K562 (cell line): ENCODE measurements around the gene EFCC1. TPM values are rescaled to one million over a fixed set of nuclear protein-coding genes. Genes with fewer than 3 reads are reported as not detected.

Experiments
- ATAC-seq: fragments of 200-7000 bp; cut with Tn5 transposase; 3 replicates; pipeline ENCODE4 v1.9.1; 2020; ENCODE audit warnings: moderate library complexity
- BruUV-seq: library from RNA; stranded (reverse); fragments of 400-500 nt; replicated peaks from 2 replicates; lab custom pipeline; 2021; lab: Mats Ljungman, UMichigan
- CTCF ChIA-PET: fragments of 300-600 bp; formaldehyde crosslinking; extraction: SDS; loops from one replicate; lab custom pipeline; 2021; ENCODE audit warnings: low intra/inter-chr PET ratio; lab: Yijun Ruan, JAX
- POLR2A ChIA-PET: fragments of 300-600, 350-650 bp; sonication (Branson Sonifier 250); formaldehyde crosslinking; extraction: SDS; loops from one replicate; lab custom pipeline; 2021; ENCODE audit warnings: antibody characterized with exemption, inconsistent platforms; lab: Yijun Ruan, JAX
- DNase-seq, 4 experiments: peaks; one replicate each; pipeline versions ENCODE4 v3.0.0 to v3.0.0-alpha.2; 2011 to 2018; ENCODE audit warnings: low spot score in 3 of 4, mixed read lengths in 3 of 4; ENCODE audit errors: extremely low read depth in 1 of 4
- FAIRE-seq: peaks from 2 replicates; lab custom pipeline; 2011; peaks lifted over from hg19 to GRCh38; lab: Jason Lieb, UNC
- H2AFZ ChIP-seq: 2 replicates; pipeline ENCODE4 v1.6.0; 2011; ENCODE audit warnings: low read depth, low read length, control low read depth, inconsistent platforms
- H3K27ac ChIP-seq: fragments of 200-600 bp; 3 replicates; pipeline ENCODE4 v1.8.0; 2011; ENCODE audit warnings: low read depth, mild to moderate bottlenecking, control low read depth, inconsistent platforms, low read length, moderate library complexity, mixed read lengths; ENCODE audit errors: extremely low read depth
- H3K27me3 ChIP-seq, 2 experiments: fragments of 300-600 bp in 1 of 2; 2 replicates in 1 of 2; 3 replicates in 1 of 2; pipeline versions ENCODE4 v1.6.0 to v1.8.0; 2011; ENCODE audit warnings: inconsistent platforms in 2 of 2, low read length in 2 of 2, mild to moderate bottlenecking in 1 of 2, mixed read lengths in 1 of 2, moderate library complexity in 1 of 2; ENCODE audit not compliant: control insufficient read depth in 2 of 2, insufficient read depth in 2 of 2
- H3K36me3 ChIP-seq: fragments of 300-600 bp; 3 replicates; pipeline ENCODE4 v1.8.0; 2011; ENCODE audit warnings: mild to moderate bottlenecking, low read length, inconsistent platforms; ENCODE audit not compliant: control insufficient read depth, insufficient read depth
- H3K4me1 ChIP-seq, 2 experiments: fragments of 200-600 bp in 1 of 2; replicated peaks in 1 of 2; 2 replicates in 1 of 2; 3 replicates in 1 of 2; pipeline versions ENCODE4 v1.5.1 to v1.8.0; 2011; ENCODE audit warnings: inconsistent platforms in 2 of 2, low read length in 2 of 2, mild to moderate bottlenecking in 1 of 2, mixed read lengths in 1 of 2, moderate library complexity in 1 of 2; ENCODE audit not compliant: control insufficient read depth in 2 of 2, insufficient read depth in 2 of 2
- H3K4me2 ChIP-seq: 2 replicates; pipeline ENCODE4 v1.6.1; 2011; ENCODE audit warnings: low read length, control low read depth, inconsistent platforms, mixed read lengths; ENCODE audit not compliant: insufficient read depth
- H3K4me3 ChIP-seq: fragments of 200-600 bp; sonication (generic), shearing (Covaris generic); 2 replicates; pipeline ENCODE4 v1.5.1; 2016; ENCODE audit warnings: control low read depth, inconsistent platforms
- H3K79me2 ChIP-seq: fragments of 200-600 bp; 3 replicates; pipeline ENCODE4 v1.8.0; 2011; ENCODE audit warnings: low read length, inconsistent platforms; ENCODE audit not compliant: control insufficient read depth, insufficient read depth
- H3K9ac ChIP-seq, 2 experiments: 2 replicates each; pipeline versions ENCODE4 v1.6.0 to v1.6.1; 2011; ENCODE audit warnings: low read depth in 2 of 2, low read length in 2 of 2, control low read depth in 1 of 2, inconsistent platforms in 1 of 2, mild to moderate bottlenecking in 1 of 2, mixed read lengths in 1 of 2; ENCODE audit not compliant: insufficient read depth in 1 of 2
- H3K9me1 ChIP-seq: one replicate; pipeline ENCODE4 v1.6.0; 2011; ENCODE audit warnings: inconsistent platforms, mild to moderate bottlenecking, low read length, moderate library complexity; ENCODE audit not compliant: control insufficient read depth, insufficient read depth
- H3K9me3 ChIP-seq: replicated peaks from 2 replicates; pipeline ENCODE4 v1.5.1; 2011; ENCODE audit warnings: low read depth, low read length, inconsistent platforms; ENCODE audit not compliant: control insufficient read depth, insufficient read depth
- H4K20me1 ChIP-seq: replicated peaks from 2 replicates; pipeline ENCODE4 v1.6.1; 2011; ENCODE audit warnings: low read length, inconsistent platforms, mixed read lengths; ENCODE audit not compliant: control insufficient read depth, insufficient read depth
- ATF7 ChIP-seq: fragments of 450-650 bp; IDR thresholded peaks from 2 replicates; pipeline ENCODE4 v1.7.1; 2014; ENCODE audit warnings: mild to moderate bottlenecking, moderate library complexity
- CBFA2T3 ChIP-seq: fragments of 450-650 bp; IDR thresholded peaks from 2 replicates; pipeline ENCODE4 v1.6.1; 2017
- CHD1 ChIP-seq: fragments of 200-600 bp; sonication (generic); IDR thresholded peaks from one replicate; pipeline ENCODE4 v1.6.1; 2012; ENCODE audit warnings: mild to moderate bottlenecking, moderate library complexity, low read length, inconsistent platforms
- DEAF1 ChIP-seq: fragments of 450-650 bp; formaldehyde crosslinking; IDR thresholded peaks from 2 replicates; pipeline ENCODE4 v1.4.0; 2020; ENCODE audit warnings: mild to moderate bottlenecking, moderate library complexity
- DPF2 ChIP-seq: fragments of 450-650 bp; IDR thresholded peaks from 2 replicates; pipeline ENCODE4 v1.6.1; 2016
- ELF2 ChIP-seq: fragments of 250-450 bp; sonication (Bioruptor Pico); IDR thresholded peaks from 2 replicates; pipeline ENCODE4 v1.5.0; 2021; ENCODE audit warnings: mild to moderate bottlenecking
- GABPA ChIP-seq: fragments of 200-800 bp; sonication (Bioruptor generic); conservative IDR thresholded peaks from 2 replicates; pipeline ENCODE4 v1.6.1; 2016; ENCODE audit warnings: low read depth, missing genetic modification characterization, missing compliant biosample characterization
- GTF2A2 ChIP-seq: IDR thresholded peaks from 2 replicates; pipeline ENCODE4 v1.6.1; 2016; ENCODE audit warnings: mild to moderate bottlenecking, missing genetic modification characterization, missing compliant biosample characterization
- HDAC8 ChIP-seq: fragments of 450-650 bp; IDR thresholded peaks from 2 replicates; pipeline ENCODE4 v1.6.1; 2016; ENCODE audit warnings: mild to moderate bottlenecking, missing genetic modification characterization, moderate library complexity, missing compliant biosample characterization
- HOXB6 ChIP-seq: fragments of 250-450 bp; sonication (Bioruptor Pico); IDR thresholded peaks from 2 replicates; pipeline ENCODE4 v1.5.1; 2022; ENCODE audit warnings: mild to moderate bottlenecking, borderline replicate concordance
- LARP7 ChIP-seq: fragments of 450-650 bp; IDR thresholded peaks from 2 replicates; pipeline ENCODE4 v1.6.1; 2016
- MYC ChIP-seq, 2 experiments: fragments of 250-450 bp in 1 of 2; sonication (Bioruptor Pico) in 1 of 2; IDR thresholded peaks; 2 replicates each; pipeline versions ENCODE4 v1.5.1 to v1.6.1; 2012 to 2021; ENCODE audit warnings: low read depth in 2 of 2, borderline replicate concordance in 1 of 2, improper control_type of control experiment in 1 of 2, low read length in 1 of 2, mild to moderate bottlenecking in 1 of 2, moderate library complexity in 1 of 2
- PRDM10 ChIP-seq: fragments of 450-650 bp; IDR thresholded peaks from 2 replicates; pipeline ENCODE4 v1.6.1; 2018; ENCODE audit not compliant: partially characterized antibody
- RBM17 ChIP-seq: fragments of 200-400 bp; formaldehyde crosslinking; IDR thresholded peaks from 2 replicates; pipeline ENCODE4 v1.6.1; 2017; ENCODE audit warnings: low read depth, mild to moderate bottlenecking, low read length, borderline replicate concordance
- SIRT6 ChIP-seq: IDR thresholded peaks from one replicate; pipeline ENCODE4 v1.6.1; 2012; ENCODE audit warnings: low read depth, mild to moderate bottlenecking, control low read depth, inconsistent platforms, low read length, moderate library complexity
- SMARCA4 ChIP-seq: fragments of 450-650 bp; IDR thresholded peaks from 2 replicates; pipeline ENCODE4 v1.6.1; 2016
- TSC22D4 ChIP-seq: fragments of 450-650 bp; IDR thresholded peaks from 2 replicates; pipeline ENCODE4 v1.6.1; 2016; ENCODE audit warnings: missing genetic modification characterization, missing biosample characterization, control low read depth
- ZNF280A ChIP-seq: fragments of 450-650 bp; IDR thresholded peaks from 2 replicates; pipeline ENCODE4 v1.6.1; 2018; ENCODE audit warnings: mild to moderate bottlenecking, low read depth; ENCODE audit not compliant: partially characterized antibody
- ZNF583 ChIP-seq: fragments of 250-450 bp; sonication (Bioruptor Pico); IDR thresholded peaks from 2 replicates; pipeline ENCODE4 v1.4.0; 2020
- WGBS: fragments of 100-300 bp; shearing (Covaris generic); methylation state at CpG from one replicate; pipeline ENCODE4 v1.1.6; 2016; ENCODE audit warnings: low coverage, mixed read lengths; ENCODE audit not compliant: insufficient coverage; ENCODE audit errors: missing lambda C conversion rate; 5-methylcytosine and 5-hydroxymethylcytosine counted together
- in situ Hi-C: fragments of 300-500 bp; cut with MboI; formaldehyde crosslinking; loops from 4 replicates; pipeline ENCODE4 v1.15.0; 2018; ENCODE audit warnings: inconsistent platforms, mixed read lengths
- intact Hi-C: fragments of 100-400 bp; cut with micrococcal nuclease; formaldehyde crosslinking; loops from 2 replicates; pipeline ENCODE4 v1.14.2; 2022
- polyA plus RNA-seq, 8 experiments: library from polyadenylated mRNA; depleted of rRNA in 4 of 8; stranded (reverse) in 5 of 8; unstranded in 3 of 8; fragments of >200 nt; fragmentation: Nextera tagmentation in 2 of 8; fragmentation: Illumina TruSeq in 1 of 8; extraction: Ambion mirVana in 2 of 8; extraction: Trizol in 1 of 8; gene quantifications; 2 replicates each; pipeline versions ENCODE4 v1.2.1 to v1.2.3, GENCODE V29; 2011 to 2014; ENCODE audit warnings: inconsistent platforms in 1 of 8, missing spikeins in 1 of 8
- total RNA-seq, 7 experiments: library from RNA; depleted of rRNA in 6 of 7; stranded (reverse); fragments of >200 nt in 6 of 7; fragmentation: Illumina TruSeq in 2 of 7; extraction: Trizol in 2 of 7; gene quantifications; 2 replicates each; pipeline versions ENCODE4 v1.2.1 to v1.2.3, GENCODE V29; 2011 to 2021; ENCODE audit warnings: low replicate concordance in 1 of 7

The EFCC1 gene
- total and polyA plus RNA-seq, 9 of the 15 experiments (the other 6 are each of a cell fraction or from before 2014, with no cell fraction given) = not detected

GRCh38 chr3:129023008-129023358 lies 21.9 kb downstream of the EFCC1 start:
- CTCF ChIA-PET = no interaction called here
- FAIRE-seq = no peak
- ATAC-seq = no peak

More at GRCh38 chr3:129023008-129023358, 21.9 kb downstream of the EFCC1 start:
- Histone ChIP-seq H3K27me3 (no peaks in the 10 kb centered on the region), H3K36me3 (no peaks in the 10 kb centered on the region), H2AFZ (no peak overlapping the region), H4K20me1 (no peaks in the 10 kb centered on the region), H3K4me3 (no peak overlapping the region), H3K79me2 (no peaks in the 10 kb centered on the region), H3K9ac (no peak overlapping the region), H3K9me1 (no peaks in the 10 kb centered on the region), H3K9me3 (no peaks in the 10 kb centered on the region), H3K4me2 (no peak overlapping the region), H3K27ac (no peak overlapping the region), H3K4me1 (peaks cover 10 to 30% of the 10 kb centered on the region in 2 experiments; a peak in 4 of 5 replicates)
- no peak for DNase-seq
- TF ChIP-seq LARP7 (no peak), HDAC8 (tag) (no peak), ELF2 (CRISPR knock-in tag) (no peak), GABPA (tag) (no peak), ZNF280A (no peak), GTF2A2 (tag) (no peak), MYC (IDR thresholded peaks at IDR 0.05; ENCODE audit: low read depth, low read length) (no peak), MYC (CRISPR knock-in tag; IDR thresholded peaks at IDR 0.05; ENCODE audit: borderline replicate concordance, low read depth) (no peak), CHD1 (no peak), DPF2 (no peak), SMARCA4 (no peak), CBFA2T3 (no peak), ATF7 (no peak), HOXB6 (CRISPR knock-in tag) (no peak), SIRT6 (no peak), ZNF583 (no peak), RBM17 (no peak), TSC22D4 (no peak), PRDM10 (no peak), DEAF1 (CRISPR knock-in tag) (no peak)
- no TSS peak for BruUV-seq
- 60% methylated on average over 1 of the region's 1 CpG for WGBS
- POLR2A ChIA-PET = interaction anchor here (1.1 kb wide), 1 partner anchor 139 kb away, joined by 3 read pairs; no protein-coding TSS in a partner anchor
- in situ Hi-C loops (no loop called here), intact Hi-C loops (loop anchor here (10.0 kb wide), 1 partner anchor 62 kb away; no protein-coding TSS in a partner anchor)
